NCI-H510A (cell line): ENCODE results near the gene TMPRSS15.

ENCODE experiments used
- DNase-seq: peaks from one replicate; lab custom pipeline; 2025; lab: John Stamatoyannopoulos, UW

TMPRSS15 gene

GRCh38 chr21:18349468-18349867 is 54.1 kb downstream of the TMPRSS15 start:
- no peak for DNase-seq

DNA sequence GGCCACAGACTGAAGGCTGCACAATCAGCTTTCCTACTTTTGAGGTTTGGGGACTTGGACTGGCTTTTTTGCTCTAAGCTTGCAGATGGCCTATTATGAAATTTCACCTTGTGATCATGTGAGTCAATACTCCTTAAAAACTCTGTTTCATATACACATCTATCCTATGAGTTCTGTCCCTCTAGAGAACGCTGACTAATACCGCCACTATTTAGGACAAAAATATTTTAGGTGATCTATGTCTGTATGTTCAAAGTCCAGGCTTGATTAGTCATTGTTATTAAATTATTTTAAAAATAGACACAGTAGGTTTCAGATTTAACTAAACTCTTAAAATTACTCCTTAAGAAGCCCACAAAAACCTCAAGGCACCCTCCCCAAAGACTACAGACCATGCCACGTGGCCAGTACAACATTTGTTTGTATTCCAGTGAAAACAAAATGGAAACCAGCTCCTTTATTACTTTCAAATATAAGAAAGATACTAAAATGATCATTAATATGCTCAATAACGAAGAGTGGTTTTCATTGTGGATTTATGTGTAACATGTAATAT is 63.1 kb downstream of the TMPRSS15 start:
- no peak for DNase-seq

DNA sequence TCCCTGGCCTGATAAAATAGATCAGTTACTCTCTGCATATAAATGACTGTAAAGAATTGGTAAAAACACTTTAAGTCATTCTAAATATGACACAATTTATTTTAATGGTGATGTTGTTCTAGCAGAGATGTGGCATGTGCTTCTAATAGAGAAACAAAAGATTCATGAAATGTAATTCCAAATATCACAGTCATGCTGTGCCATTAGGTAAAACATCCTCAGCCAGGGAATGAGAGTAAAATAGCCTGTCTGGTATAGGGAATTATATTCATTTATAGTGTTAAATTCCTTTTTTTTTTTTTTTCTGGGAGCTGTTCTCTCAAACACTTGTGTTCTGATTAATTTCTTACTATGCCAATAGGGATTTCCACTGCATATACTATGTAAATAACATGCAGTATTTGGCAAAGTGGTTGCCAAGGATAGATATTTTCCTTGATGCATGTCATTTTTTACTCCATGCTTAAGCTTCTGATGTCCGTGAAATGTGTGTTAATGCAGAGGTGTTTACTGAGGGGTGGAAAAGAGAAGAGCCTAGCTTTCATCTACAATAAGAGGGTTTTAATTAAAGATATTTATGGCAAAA is 67.8 kb downstream of the TMPRSS15 start:
- DNase-seq, result no peak

- DNase-seq, result no peak
Measured at GRCh38 chr21:18334066-18334465, 69.5 kb downstream of the TMPRSS15 start.

- no peak for DNase-seq
Measured at GRCh38 chr21:18318156-18318555, 85.4 kb downstream of the TMPRSS15 start.

DNA sequence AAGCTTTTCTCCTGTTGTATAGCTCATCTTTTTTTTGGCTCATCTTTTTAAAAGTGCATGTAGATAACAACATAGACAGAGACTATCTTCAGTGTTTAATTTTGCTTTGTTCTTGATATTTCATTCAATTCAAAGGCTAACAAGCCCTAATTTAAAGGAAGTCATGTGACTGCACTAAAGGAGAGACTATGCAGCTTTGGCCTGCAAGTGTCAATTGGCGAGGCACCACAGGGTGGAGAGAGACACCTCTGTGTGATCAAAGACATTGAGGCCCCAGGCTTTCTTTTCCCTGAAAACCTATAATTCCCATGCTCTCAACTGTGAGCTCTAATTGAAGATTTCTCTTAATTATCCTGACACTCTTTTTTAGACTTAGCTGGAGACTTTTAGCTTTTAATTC is 105.4 kb downstream of the TMPRSS15 start:
- no peak for DNase-seq

GRCh38 chr21:18294100-18294499 is 109.5 kb downstream of the TMPRSS15 start:
- DNase-seq, result no peak

GRCh38 chr21:18289876-18290275 is 113.7 kb downstream of the TMPRSS15 start:
- DNase-seq, result no peak

GRCh38 chr21:18285379-18285778 is 118.2 kb downstream of the TMPRSS15 start:
- no peak for DNase-seq

DNA sequence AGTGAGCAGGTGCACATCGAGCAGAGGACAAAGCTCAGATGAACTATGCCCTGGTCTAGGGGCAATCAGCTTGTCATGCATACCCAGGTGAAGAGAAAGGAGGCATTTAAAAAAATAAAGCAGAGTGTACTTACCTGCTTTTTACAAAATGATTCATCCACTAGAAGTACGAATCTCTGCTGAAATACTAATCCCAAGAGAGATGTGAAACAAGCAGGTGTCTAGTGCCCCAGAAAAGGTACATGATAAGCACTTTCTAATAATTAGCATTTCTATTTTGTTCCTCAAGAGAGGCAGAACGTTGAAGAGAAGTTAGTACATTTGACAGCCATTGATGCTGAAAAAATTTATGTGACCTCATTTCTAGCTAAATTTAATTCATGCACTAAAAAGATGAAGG is 127.8 kb downstream of the TMPRSS15 start:
- DNase-seq, result no peak

- DNase-seq, result no peak
Measured at GRCh38 chr21:18274370-18274769, 129.2 kb downstream of the TMPRSS15 start.

DNA sequence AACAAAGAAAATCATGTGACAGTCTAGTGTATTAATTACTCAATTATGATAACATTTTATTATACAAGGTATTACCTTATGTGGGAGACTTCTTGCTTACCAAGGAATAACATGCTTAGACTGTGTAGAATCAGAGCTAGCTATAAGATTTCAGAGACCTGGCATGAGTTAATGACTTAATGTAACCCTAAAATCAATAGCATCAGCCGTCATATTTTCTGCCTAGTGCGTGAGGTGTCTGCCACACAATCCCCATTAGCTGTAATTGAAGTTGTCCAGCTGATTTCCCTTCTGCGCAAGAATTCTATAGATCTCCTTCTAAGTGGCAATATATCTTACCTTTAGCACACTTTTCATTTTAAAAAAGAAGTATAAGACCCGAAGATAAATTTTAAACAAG is 130.2 kb downstream of the TMPRSS15 start:
- DNase-seq, result no peak

DNA sequence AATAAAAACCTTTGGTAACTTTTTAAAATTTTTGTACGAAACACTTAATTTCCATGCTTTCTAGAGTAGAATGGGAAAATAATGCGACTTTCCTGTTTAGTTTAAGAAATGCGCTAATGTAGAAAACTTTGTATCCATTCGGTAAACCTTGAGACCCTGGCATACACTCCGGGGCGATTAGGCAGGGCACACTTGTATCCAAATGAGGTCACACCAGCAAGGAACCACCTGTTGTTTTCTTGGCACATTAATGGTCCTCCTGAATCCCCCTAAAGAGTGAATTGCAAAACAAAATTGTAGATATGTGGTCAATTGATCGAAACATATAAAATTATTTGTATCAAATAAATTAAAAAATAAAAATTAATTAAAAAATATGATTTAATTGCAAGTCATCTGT is 133.7 kb downstream of the TMPRSS15 start:
- DNase-seq, result no peak

DNA sequence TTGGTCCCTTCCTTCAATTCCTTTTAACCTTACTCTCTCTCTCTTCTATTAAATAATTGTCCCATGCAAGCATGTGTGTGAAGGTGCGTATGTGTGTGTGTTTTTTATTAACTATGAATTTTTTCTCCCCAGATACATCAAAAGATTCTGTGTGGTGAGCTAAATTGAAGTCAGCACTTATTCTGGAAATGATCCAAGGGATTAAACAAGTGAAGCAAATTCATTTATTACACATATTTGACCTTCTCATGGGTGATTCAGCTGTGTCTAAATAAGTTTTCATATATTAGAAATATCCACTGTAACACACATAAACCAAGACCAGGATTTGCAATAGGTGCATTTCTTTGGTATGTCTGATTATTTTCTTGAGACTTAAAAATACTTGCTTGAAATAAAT is 134.7 kb downstream of the TMPRSS15 start:
- DNase-seq, result no peak

GRCh38 chr21:18267496-18267895 is 136.1 kb downstream of the TMPRSS15 start:
- DNase-seq, result no peak

- no peak for DNase-seq
Measured at GRCh38 chr21:18265944-18266343, 137.6 kb downstream of the TMPRSS15 start.

GRCh38 chr21:18253799-18254198 is 149.8 kb downstream of the TMPRSS15 start:
- no peak for DNase-seq

- DNase-seq, result no peak
Measured at GRCh38 chr21:18253221-18253620, 150.4 kb downstream of the TMPRSS15 start.

GRCh38 chr21:18252680-18253079 is 150.9 kb downstream of the TMPRSS15 start:
- no peak for DNase-seq

GRCh38 chr21:18252256-18252655 is 151.3 kb downstream of the TMPRSS15 start:
- DNase-seq, result no peak

GRCh38 chr21:18251065-18251464 is 152.5 kb downstream of the TMPRSS15 start:
- DNase-seq, result no peak

DNA sequence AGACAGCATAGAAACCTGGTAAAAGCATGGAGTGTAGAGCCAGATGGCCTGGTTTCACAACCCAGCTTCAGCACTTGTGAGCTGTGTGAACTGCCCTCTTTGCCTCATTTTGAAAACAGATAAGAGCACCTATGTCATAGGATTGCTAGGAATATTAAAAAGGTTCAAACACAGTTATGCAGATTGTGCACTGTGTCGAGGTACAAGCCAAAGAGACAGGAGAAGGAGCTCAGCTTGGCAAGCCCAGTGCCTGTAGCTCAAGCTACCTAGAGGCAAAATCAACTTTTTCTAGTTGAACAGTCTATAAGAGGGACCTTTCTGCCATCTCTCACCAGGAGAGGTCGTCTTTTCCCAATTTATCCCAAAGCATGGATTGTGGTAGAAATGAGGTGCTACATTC is 153.9 kb downstream of the TMPRSS15 start:
- no peak for DNase-seq

- no peak for DNase-seq
Measured at GRCh38 chr21:18248171-18248570, 155.4 kb downstream of the TMPRSS15 start.

DNA sequence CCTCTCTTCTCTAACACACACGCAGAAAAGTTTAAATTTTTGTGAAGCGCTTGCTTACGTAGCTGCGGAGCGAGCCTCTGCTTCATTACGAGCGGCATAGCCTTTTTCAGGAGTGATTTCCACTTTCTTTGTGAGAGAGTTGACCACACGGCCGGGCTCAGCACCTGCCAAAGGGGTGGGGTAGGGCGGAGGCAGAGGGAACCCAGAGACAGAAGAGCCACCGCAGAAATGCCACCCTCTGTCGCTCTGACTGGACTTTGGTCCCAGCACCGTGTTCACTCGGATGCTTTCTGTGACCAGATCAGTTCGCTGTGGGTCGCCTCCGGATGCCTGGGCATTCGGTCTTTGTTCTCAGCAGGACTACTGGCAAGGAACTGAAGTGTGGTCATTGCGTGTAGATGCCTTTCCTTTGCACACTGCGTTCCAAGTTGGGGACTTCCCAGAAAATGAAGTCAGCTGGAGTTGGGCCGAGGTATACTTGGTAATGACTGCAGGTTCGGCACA is 158.1 kb downstream of the TMPRSS15 start:
- no peak for DNase-seq
